Left ventricle myocardium inferior (tissue), 1 donor: ENCODE results near the gene VPS41. TPM values are rescaled to one million over a fixed set of nuclear protein-coding genes. Genes with fewer than 3 reads are reported as not detected.
A peak's percentile ranks its signal among the peaks of the same experiment; 100 is the strongest.

Source experiments
- DNase-seq: peaks from one replicate; pipeline ENCODE4 v3.0.0-alpha.2; 2020
- H3K27ac ChIP-seq: fragments of 200-600 bp; replicated peaks from 2 replicates; pipeline ENCODE4 v1.8.0; 2021
- H3K27me3 ChIP-seq: fragments of 200-600 bp; 2 replicates; pipeline ENCODE4 v1.8.0; 2021; ENCODE audit warnings: low read depth
- H3K36me3 ChIP-seq: fragments of 200-600 bp; 2 replicates; pipeline ENCODE4 v1.8.0; 2021
- H3K4me1 ChIP-seq: fragments of 200-600 bp; 2 replicates; pipeline ENCODE4 v1.8.0; 2021
- H3K4me3 ChIP-seq: fragments of 200-600 bp; 2 replicates; pipeline ENCODE4 v1.8.0; 2021; ENCODE audit warnings: mild to moderate bottlenecking, moderate library complexity
- H3K9me3 ChIP-seq: fragments of 200-600 bp; replicated peaks from 2 replicates; pipeline ENCODE4 v1.8.0; 2021
- intact Hi-C: fragments of 100-400 bp; cut with micrococcal nuclease; formaldehyde crosslinking; loops from one replicate; pipeline ENCODE4 v1.11.0; 2022
- total RNA-seq: library from RNA; stranded (reverse); fragmentation: NEBNext Ultra II Directional; extraction: Animal tissue kit (Norgen Biotek cat#: 25700); gene quantifications from one replicate; pipeline ENCODE4 v1.2.1, GENCODE V29; 2021
- TF ChIP-seq, protein P1 (sequence below): fragments of 200-600 bp; IDR thresholded peaks from 2 replicates; pipeline ENCODE4 v1.8.0; 2021; ENCODE audit warnings: antibody characterized with exemption, mild to moderate bottlenecking, borderline replicate concordance
- donor health status: DM: no; HTN: yes; CAD: no; lungs with severe emphysema.

Gene VPS41
- total RNA-seq, 1 donor from 2014 or later, result 43.7 TPM

DNA sequence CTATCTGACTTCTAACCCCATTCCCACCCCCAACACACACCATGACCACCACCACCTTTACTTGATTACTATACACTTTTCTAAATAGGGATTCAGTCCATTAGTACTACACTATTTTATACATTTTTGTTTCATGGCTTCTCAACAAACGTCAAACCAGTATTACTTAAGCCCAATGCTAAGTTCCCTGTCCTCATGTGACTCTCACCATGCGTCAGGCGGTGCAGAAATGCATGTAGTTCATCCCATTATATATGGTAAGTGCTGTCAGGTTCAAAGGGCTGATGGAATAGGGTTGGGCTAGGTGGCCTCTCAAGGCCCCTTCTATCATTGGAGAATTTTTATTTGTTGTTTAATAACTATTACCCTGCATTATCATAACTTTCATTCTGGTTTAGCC is 19.5 kb upstream of the VPS41 start:
- H3K27ac ChIP-seq, result no peak overlapping the region
- H3K4me1 ChIP-seq, result no peaks in the 10 kb centered on the region
- H3K9me3 ChIP-seq, result no peaks in the 10 kb centered on the region
- intact Hi-C loops, result no loop called here
- H3K36me3 ChIP-seq, result no peaks in the 10 kb centered on the region
- no peaks in the 10 kb centered on the region for H3K27me3 ChIP-seq
- TF ChIP-seq, protein P1, sequence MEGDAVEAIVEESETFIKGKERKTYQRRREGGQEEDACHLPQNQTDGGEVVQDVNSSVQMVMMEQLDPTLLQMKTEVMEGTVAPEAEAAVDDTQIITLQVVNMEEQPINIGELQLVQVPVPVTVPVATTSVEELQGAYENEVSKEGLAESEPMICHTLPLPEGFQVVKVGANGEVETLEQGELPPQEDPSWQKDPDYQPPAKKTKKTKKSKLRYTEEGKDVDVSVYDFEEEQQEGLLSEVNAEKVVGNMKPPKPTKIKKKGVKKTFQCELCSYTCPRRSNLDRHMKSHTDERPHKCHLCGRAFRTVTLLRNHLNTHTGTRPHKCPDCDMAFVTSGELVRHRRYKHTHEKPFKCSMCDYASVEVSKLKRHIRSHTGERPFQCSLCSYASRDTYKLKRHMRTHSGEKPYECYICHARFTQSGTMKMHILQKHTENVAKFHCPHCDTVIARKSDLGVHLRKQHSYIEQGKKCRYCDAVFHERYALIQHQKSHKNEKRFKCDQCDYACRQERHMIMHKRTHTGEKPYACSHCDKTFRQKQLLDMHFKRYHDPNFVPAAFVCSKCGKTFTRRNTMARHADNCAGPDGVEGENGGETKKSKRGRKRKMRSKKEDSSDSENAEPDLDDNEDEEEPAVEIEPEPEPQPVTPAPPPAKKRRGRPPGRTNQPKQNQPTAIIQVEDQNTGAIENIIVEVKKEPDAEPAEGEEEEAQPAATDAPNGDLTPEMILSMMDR, result no peak
- DNase-seq, result no peak
- H3K4me3 ChIP-seq, result no peak overlapping the region

DNA sequence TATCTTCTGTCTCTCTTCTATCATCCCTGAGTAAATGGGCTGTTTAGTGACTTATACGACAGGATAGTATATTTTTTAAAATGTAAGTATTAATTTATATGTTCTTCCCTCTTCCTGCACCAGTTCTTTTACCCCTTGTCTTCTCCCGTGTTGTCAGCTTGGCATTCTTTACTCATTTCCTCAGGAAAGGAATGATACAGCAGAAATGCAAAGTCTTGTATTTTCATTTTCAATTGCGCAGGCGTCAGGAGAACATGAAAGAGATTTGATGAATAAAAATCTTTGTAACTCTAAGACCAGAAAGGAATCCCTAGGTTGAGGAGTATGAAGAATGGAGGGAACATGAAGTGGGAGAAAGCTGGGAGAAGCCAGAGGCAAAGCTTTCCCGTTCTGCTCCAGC is 18.8 kb upstream of the VPS41 start:
- no peak overlapping the region for H3K27ac ChIP-seq
- TF ChIP-seq, protein P1, result no peak
- no peaks in the 10 kb centered on the region for H3K4me1 ChIP-seq
- DNase-seq, result no peak
- no peak overlapping the region for H3K4me3 ChIP-seq
- H3K9me3 ChIP-seq, result no peaks in the 10 kb centered on the region
- no peaks in the 10 kb centered on the region for H3K27me3 ChIP-seq
- no peaks in the 10 kb centered on the region for H3K36me3 ChIP-seq
- intact Hi-C loops, result no loop called here

DNA sequence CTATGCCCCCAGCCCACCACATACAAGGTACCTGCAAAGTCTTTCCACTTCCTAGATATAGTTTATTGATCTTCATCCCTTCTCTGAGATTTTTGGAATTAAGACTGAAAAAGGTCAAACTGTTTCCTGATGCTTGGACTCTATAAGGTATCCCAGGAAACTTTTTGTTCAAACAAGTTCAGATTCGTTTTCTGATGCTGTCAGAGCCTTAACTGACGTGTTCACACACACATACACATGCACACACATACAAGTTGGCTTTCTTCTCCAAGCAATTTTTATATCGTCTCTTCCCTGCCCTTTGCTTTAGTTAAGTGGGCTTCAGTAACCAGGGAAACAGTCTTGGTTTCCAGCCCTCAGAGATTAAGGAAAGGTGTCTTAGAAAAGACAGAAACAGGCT is 11.7 kb upstream of the VPS41 start:
- DNase-seq, result no peak
- H3K36me3 ChIP-seq, result no peaks in the 10 kb centered on the region
- H3K4me3 ChIP-seq, result no peak overlapping the region
- intact Hi-C loops, result no loop called here
- TF ChIP-seq, protein P1, result no peak
- no peak overlapping the region for H3K27ac ChIP-seq
- peaks cover 6% of the 10 kb centered on the region for H3K27me3 ChIP-seq
- H3K9me3 ChIP-seq, result no peaks in the 10 kb centered on the region
- no peaks in the 10 kb centered on the region for H3K4me1 ChIP-seq

DNA sequence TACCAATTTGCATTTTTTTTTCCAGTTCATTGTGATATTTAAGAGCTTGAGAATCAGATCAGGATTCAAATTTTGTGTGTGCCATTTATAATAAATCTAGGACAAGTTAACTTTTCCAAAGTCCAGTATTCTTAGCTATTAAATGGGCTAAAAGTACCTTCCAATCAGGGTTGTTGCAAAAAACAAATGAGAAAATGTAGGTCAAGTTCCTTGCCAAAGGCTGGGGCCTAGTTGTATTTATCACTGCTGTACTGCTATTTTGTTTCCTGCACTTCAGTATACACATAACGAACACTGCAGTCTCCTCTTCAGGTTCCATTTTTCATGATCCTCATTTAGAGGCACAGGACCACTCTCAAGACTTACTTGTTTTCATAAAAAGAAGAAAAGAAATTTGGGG is 7.4 kb upstream of the VPS41 start:
- Histone ChIP-seq H3K27ac (no peak overlapping the region), H3K27me3 (no peaks in the 10 kb centered on the region), H3K9me3 (no peaks in the 10 kb centered on the region), H3K36me3 (no peaks in the 10 kb centered on the region), H3K4me1 (no peaks in the 10 kb centered on the region), H3K4me3 (no peak overlapping the region)
- intact Hi-C loops, result no loop called here
- TF ChIP-seq, protein P1, result no peak
- DNase-seq, result no peak

DNA sequence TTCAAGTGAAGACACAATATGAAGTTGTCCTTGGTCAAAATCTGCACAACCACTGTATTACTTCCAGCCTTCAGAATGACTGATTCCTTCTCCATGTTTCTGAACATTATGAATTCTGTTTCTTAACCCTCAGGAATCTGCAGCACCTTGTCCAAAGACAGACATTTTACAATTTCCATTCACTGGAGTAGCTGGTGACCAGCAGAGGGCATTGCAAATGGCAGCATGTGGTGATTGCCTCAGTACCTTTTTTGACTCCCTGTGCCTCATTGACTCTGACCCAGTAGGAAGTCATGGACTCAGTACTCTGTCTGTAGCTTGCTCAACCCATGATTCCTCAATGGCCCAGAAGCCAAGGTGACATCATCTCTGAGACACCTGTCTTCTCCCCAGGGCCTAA is 879 bp upstream of the VPS41 start:
- no peak for DNase-seq
- Histone ChIP-seq H3K36me3 (no peaks in the 10 kb centered on the region), H3K4me3 (no peak overlapping the region), H3K9me3 (no peaks in the 10 kb centered on the region), H3K27me3 (no peaks in the 10 kb centered on the region), H3K4me1 (peaks cover 14% of the 10 kb centered on the region), H3K27ac (no peak overlapping the region)
- intact Hi-C loops, result no loop called here
- TF ChIP-seq, protein P1, result no peak

DNA sequence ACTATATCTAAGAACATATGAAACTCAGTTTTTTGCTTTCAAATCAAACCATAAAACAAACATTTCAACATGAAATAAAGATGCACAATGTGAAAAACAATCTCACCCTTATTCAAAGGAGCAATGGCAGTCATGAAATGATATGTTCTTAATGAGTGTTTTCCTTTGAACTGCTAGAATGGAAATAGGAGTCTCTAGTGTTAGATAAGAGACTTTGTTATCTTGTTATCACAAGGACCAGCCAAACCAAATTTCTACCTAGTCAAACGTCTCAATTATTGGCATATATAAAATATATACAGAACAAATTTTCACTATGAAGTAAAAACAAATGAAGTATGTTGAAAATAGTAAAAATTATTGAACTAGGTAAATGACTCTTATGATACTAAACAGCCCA is 1.2 kb downstream of the VPS41 start:
- TF ChIP-seq, protein P1, result no peak
- peak overlapping the region; percentile 92 for H3K4me3 ChIP-seq
- no peaks in the 10 kb centered on the region for H3K9me3 ChIP-seq
- intact Hi-C loops, result no loop called here
- DNase-seq, result no peak
- no peaks in the 10 kb centered on the region for H3K36me3 ChIP-seq
- H3K27ac ChIP-seq, result no peak overlapping the region
- H3K4me1 ChIP-seq, result peaks cover 14% of the 10 kb centered on the region
- H3K27me3 ChIP-seq, result no peaks in the 10 kb centered on the region
